Body of pancreas (tissue), 4 donors: ENCODE measurements around the gene RSRC1. TPM values are rescaled to one million over a fixed set of nuclear protein-coding genes. Genes with fewer than 3 reads are reported as not detected.

ENCODE experiments used
- ATAC-seq: fragments of 150-250 bp; one replicate; pipeline ENCODE4 v1.9.1; 2016
- DNase-seq, 4 donors: peaks; one replicate each; pipeline ENCODE4 v3.0.0-alpha.2; 2019
- H3K27ac ChIP-seq, 4 donors: fragments of 200-600 bp; sonication (generic); 1 replicate in 3 of 4; 2 replicates in 1 of 4; pipeline versions ENCODE4 v1.5.1 to v1.6.1; 2016 to 2019; ENCODE audit warnings: mild to moderate bottlenecking in 1 of 4, mixed read lengths in 1 of 4, moderate library complexity in 1 of 4
- H3K27me3 ChIP-seq, 2 donors: fragments of 200-600 bp; sonication (generic); one replicate each; pipeline ENCODE4 v1.6.0; 2016; ENCODE audit warnings: mild to moderate bottlenecking in 1 of 2
- H3K36me3 ChIP-seq, 2 donors: fragments of 200-600 bp; sonication (generic); replicated peaks in 1 of 2; 2 replicates each; pipeline ENCODE4 v1.5.1; 2016; ENCODE audit warnings: low read depth in 2 of 2; ENCODE audit not compliant: insufficient read depth in 1 of 2
- H3K4me1 ChIP-seq: fragments of 200-600 bp; sonication (generic); one replicate; pipeline ENCODE4 v1.6.0; 2016
- H3K4me3 ChIP-seq, 2 donors: fragments of 200-600 bp; sonication (generic); 1 replicate in 1 of 2; 2 replicates in 1 of 2; pipeline ENCODE4 v1.5.1; 2016 to 2019
- H3K9me3 ChIP-seq, 3 donors: fragments of 200-600 bp; sonication (generic); 1 replicate in 2 of 3; 2 replicates in 1 of 3; pipeline ENCODE4 v1.5.1; 2016
- CTCF ChIP-seq, 7 experiments: fragments of 450-650 bp in 4 of 7; fragments of 200-600 bp in 3 of 7; sonication (generic) in 3 of 7; IDR thresholded peaks; one replicate each; pipeline ENCODE4 v1.5.1; 2016 to 2019; ENCODE audit warnings: antibody characterized with exemption in 7 of 7
- POLR2A ChIP-seq, 3 donors: fragments of 450-650 bp; IDR thresholded peaks; one replicate each; pipeline ENCODE4 v1.6.1; 2016; ENCODE audit warnings: antibody characterized with exemption in 3 of 3, mild to moderate bottlenecking in 2 of 3
- WGBS, 2 donors: methylation state at CpG; one replicate each; pipeline ENCODE4 v1.1.5; 2017; 5-methylcytosine and 5-hydroxymethylcytosine counted together
- intact Hi-C: fragments of 100-400 bp; cut with DNase I; formaldehyde crosslinking; loops from one replicate; pipeline ENCODE4 v1.15.1; 2023
- total RNA-seq, 2 donors: library from RNA; depleted of rRNA; stranded (reverse); fragments of >200 nt; gene quantifications; one replicate each; pipeline ENCODE4 v1.1.0, GENCODE V29; 2016

Gene RSRC1
- total RNA-seq, 2 donors from 2014 or later: 18.5 to 21.5 TPM

- no peak overlapping the region for H3K4me3 ChIP-seq
- no peaks in the 10 kb centered on the region for H3K27me3 ChIP-seq
- no peaks in the 10 kb centered on the region for H3K4me1 ChIP-seq
- no peaks in the 10 kb centered on the region for H3K36me3 ChIP-seq
- no peak overlapping the region for H3K27ac ChIP-seq
- no peaks in the 10 kb centered on the region for H3K9me3 ChIP-seq
- DNase-seq (no peak), ATAC-seq (no peak)
- intact Hi-C loops: no loop called here
- TF ChIP-seq POLR2A (IDR thresholded peaks at IDR 0.05) (no peak), CTCF (IDR thresholded peaks at IDR 0.05) (no peak)
Observed at GRCh38 chr3:158520433-158520832, 410.5 kb downstream of the RSRC1 start.

GRCh38 chr3:158522221-158523136 is 412.6 kb downstream of the RSRC1 start:
- Histone ChIP-seq H3K9me3 (no peaks in the 10 kb centered on the region), H3K27ac (no peak overlapping the region), H3K36me3 (no peaks in the 10 kb centered on the region), H3K27me3 (no peaks in the 10 kb centered on the region), H3K4me1 (no peaks in the 10 kb centered on the region), H3K4me3 (no peak overlapping the region)
- no peak for ATAC-seq
- intact Hi-C loops: no loop called here
- TF ChIP-seq CTCF (IDR thresholded peaks at IDR 0.05): no peak
- DNase-seq: no peak
- 84 to 85% methylated on average over 4 of the region's 4 CpGs for WGBS, 2 donors

GRCh38 chr3:158528076-158528674 is 418.3 kb downstream of the RSRC1 start:
- Histone ChIP-seq H3K4me3 (no peak overlapping the region), H3K36me3 (no peaks in the 10 kb centered on the region), H3K9me3 (no peaks in the 10 kb centered on the region), H3K27me3 (no peaks in the 10 kb centered on the region), H3K27ac (no peak overlapping the region), H3K4me1 (no peaks in the 10 kb centered on the region)
- intact Hi-C loops: no loop called here
- DNase-seq (no peak), ATAC-seq (no peak)
- no peak for TF ChIP-seq CTCF (IDR thresholded peaks at IDR 0.05)
- TF ChIP-seq POLR2A (IDR thresholded peaks at IDR 0.05): no peak
- WGBS, 2 donors: 91% methylated on average over 7 of the region's 7 CpGs

- no peaks in the 10 kb centered on the region for H3K9me3 ChIP-seq
- no peak overlapping the region for H3K4me3 ChIP-seq
- H3K27me3 ChIP-seq: no peaks in the 10 kb centered on the region
- intact Hi-C loops: no loop called here
- no peak for TF ChIP-seq CTCF (IDR thresholded peaks at IDR 0.05)
- TF ChIP-seq POLR2A (IDR thresholded peaks at IDR 0.05): no peak
- DNase-seq (peak in 1 of 4 donors; percentile 4), ATAC-seq (no peak)
- H3K36me3 ChIP-seq: no peaks in the 10 kb centered on the region
- H3K4me1 ChIP-seq: no peaks in the 10 kb centered on the region
- 60 to 65% methylated on average over 5 of the region's 5 CpGs for WGBS, 2 donors
- no peak overlapping the region for H3K27ac ChIP-seq
Observed at GRCh38 chr3:158531334-158531733, 421.4 kb downstream of the RSRC1 start.
